ENCODE measurements around the gene TMED10. TPM values are rescaled to one million over a fixed set of nuclear protein-coding genes. Genes with fewer than 3 reads are reported as not detected.
A peak's percentile ranks its signal among the peaks of the same experiment; 100 is the strongest.

TMED10 gene
- total RNA-seq, 6 experiments from 2014 or later: 205 to 296 (median 279) TPM

DNA sequence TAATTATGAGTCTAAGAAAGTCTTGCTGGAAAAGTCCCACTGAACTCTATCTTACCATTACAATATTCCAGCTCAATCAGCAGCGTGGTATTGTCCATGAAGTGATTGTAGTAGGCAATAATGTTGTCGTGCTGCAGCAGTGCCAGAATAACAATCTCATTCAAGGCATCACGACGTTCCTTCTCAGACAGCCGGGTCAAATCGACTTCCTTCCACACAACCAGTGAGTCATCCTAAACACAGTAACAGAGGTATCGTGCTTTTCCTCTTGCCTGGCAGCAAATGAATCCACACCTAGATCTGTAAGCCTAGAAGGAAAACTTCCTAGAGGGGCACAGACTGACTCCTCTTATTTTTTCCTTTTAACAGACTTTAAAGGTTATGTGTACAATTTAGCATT lies 52.4 kb downstream of the TMED10 start:
- DNase-seq: no peak
- 62% methylated on average over 7 of the region's 7 CpGs for WGBS (ENCODE audit: insufficient coverage, low coverage, low lambda C conversion rate, missing lambda C conversion rate)
- intact Hi-C loops (cut with DNase I): no loop called here
- H3K27ac ChIP-seq: no peak overlapping the region
- H3K9me3 ChIP-seq: no peaks in the 10 kb centered on the region
- H3K4me3 ChIP-seq: no peak overlapping the region
- H3K36me3 ChIP-seq: peaks cover 0 to 17% (median 11%) of the 10 kb centered on the region in 4 donors
- peak; percentile 9 to 53 (median 30) for ATAC-seq
- TF ChIP-seq, protein P1, sequence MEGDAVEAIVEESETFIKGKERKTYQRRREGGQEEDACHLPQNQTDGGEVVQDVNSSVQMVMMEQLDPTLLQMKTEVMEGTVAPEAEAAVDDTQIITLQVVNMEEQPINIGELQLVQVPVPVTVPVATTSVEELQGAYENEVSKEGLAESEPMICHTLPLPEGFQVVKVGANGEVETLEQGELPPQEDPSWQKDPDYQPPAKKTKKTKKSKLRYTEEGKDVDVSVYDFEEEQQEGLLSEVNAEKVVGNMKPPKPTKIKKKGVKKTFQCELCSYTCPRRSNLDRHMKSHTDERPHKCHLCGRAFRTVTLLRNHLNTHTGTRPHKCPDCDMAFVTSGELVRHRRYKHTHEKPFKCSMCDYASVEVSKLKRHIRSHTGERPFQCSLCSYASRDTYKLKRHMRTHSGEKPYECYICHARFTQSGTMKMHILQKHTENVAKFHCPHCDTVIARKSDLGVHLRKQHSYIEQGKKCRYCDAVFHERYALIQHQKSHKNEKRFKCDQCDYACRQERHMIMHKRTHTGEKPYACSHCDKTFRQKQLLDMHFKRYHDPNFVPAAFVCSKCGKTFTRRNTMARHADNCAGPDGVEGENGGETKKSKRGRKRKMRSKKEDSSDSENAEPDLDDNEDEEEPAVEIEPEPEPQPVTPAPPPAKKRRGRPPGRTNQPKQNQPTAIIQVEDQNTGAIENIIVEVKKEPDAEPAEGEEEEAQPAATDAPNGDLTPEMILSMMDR (IDR thresholded peaks at IDR 0.05): no peak
- no peak for TF ChIP-seq POLR2A (IDR thresholded peaks at IDR 0.05)
- H3K4me1 ChIP-seq: peaks cover 0 to 13% (median 4%) of the 10 kb centered on the region in 4 donors
- H3K27me3 ChIP-seq: no peaks in the 10 kb centered on the region

DNA sequence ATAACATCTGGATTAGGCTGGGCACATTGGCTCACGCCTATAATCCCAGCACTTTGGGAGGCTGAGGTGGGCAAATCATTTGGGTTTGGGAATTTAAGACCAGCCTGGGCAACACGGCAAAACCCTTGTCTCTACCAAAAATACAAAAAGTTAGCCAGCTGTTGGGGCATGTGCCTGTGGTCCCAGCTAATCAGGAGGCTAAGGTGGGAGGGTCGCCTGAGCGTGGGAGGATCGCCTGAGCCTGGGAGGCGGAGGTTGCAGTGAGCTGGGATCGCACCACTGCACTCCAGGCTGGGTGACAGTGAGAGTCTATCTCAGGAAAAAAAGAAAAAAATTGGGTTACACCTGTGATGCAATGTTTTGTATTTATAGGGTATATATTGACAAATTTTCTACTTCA lies 54.9 kb downstream of the TMED10 start:
- no peak for DNase-seq
- intact Hi-C loops (cut with DNase I): no loop called here
- no peak overlapping the region for H3K4me3 ChIP-seq
- WGBS (ENCODE audit: insufficient coverage, low coverage, low lambda C conversion rate, missing lambda C conversion rate): 90% methylated on average over 7 of the region's 7 CpGs
- TF ChIP-seq, protein P1 (IDR thresholded peaks at IDR 0.05): no peak
- no peak for TF ChIP-seq POLR2A (IDR thresholded peaks at IDR 0.05)
- no peak for ATAC-seq
- H3K36me3 ChIP-seq: peaks cover under 1 to 41% (median 16%) of the 10 kb centered on the region in 4 donors
- peaks cover 0 to 8% (median 3%) of the 10 kb centered on the region in 4 donors for H3K4me1 ChIP-seq
- no peaks in the 10 kb centered on the region for H3K9me3 ChIP-seq
- no peak overlapping the region for H3K27ac ChIP-seq
- H3K27me3 ChIP-seq: no peaks in the 10 kb centered on the region

DNA sequence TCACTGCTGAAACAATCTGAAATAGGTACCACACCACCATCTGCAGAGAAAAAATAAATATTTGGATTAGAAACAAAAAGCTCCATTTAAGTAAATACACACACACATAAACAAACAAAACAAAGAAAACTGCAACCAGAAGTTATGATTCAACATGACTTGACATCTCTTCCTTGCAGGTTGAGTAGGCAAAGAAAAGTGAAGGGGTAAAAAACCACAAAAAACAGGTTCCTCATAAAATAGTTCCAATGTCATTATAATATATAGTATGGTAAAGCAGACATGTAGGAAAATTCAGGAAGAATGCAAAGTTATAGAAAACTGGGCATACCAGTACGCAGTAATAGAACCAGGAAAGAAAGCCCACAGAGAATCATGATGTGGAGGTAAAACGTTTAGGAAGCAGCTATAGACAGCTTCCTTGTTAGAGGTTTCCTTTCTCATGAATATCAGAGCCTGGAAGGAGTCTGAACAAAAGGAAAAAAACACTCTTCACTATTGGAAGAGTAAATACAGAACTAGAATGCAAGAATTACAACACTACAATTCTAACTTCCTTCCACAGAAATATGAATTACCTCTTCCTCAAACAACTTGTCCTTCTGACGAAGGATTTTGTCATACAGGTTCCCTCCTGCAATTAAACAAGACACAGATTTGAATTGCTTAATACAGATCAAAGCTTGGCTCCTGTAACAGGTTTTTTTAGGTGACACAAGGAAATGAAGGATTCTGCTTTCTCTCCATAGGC lies 55.7 kb downstream of the TMED10 start:
- WGBS (ENCODE audit: insufficient coverage, low coverage, low lambda C conversion rate, missing lambda C conversion rate): 39% methylated on average over 3 of the region's 3 CpGs
- ATAC-seq: peak in 2 of 4 donors; percentile 26 to 39

DNA sequence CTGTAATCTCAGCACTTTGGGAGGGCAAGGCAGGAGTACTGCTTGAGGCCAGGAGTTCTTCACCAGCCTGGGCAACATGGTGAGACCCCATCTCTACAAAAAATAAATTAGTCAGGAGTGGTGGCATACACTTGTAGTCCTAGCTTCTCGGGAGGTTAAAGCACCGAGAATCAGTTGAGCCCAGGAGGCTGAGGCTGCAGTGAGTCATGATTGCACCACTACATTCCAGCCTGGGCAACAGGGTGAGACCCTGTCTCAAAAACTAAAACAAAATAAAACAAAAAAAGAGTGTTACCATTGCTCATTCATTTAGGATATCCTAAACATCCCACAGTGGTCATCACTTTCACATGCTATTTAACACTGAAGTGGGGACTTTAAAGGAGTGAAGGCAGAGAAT lies 57.4 kb downstream of the TMED10 start:
- no peaks in the 10 kb centered on the region for H3K9me3 ChIP-seq
- H3K27me3 ChIP-seq: no peaks in the 10 kb centered on the region
- TF ChIP-seq, protein P1 (IDR thresholded peaks at IDR 0.05): no peak
- no peak for TF ChIP-seq POLR2A (IDR thresholded peaks at IDR 0.05)
- no peak overlapping the region for H3K27ac ChIP-seq
- H3K4me1 ChIP-seq: no peaks in the 10 kb centered on the region
- DNase-seq (no peak), ATAC-seq (no peak)
- H3K36me3 ChIP-seq: peaks cover 6 to 66% (median 27%) of the 10 kb centered on the region in 4 donors
- H3K4me3 ChIP-seq: no peak overlapping the region
- intact Hi-C loops (cut with DNase I): no loop called here
- WGBS (ENCODE audit: insufficient coverage, low coverage, low lambda C conversion rate, missing lambda C conversion rate): 100% methylated on average over 2 of the region's 2 CpGs

More for the DNA sequence above, 55.7 kb downstream of the TMED10 start:
- TF ChIP-seq, protein P1 (IDR thresholded peaks at IDR 0.05): no peak
- no peak for TF ChIP-seq POLR2A (IDR thresholded peaks at IDR 0.05)
- DNase-seq: no peak
- Histone ChIP-seq H3K36me3 (peaks cover 6 to 49% (median 21%) of the 10 kb centered on the region in 4 donors), H3K27me3 (no peaks in the 10 kb centered on the region), H3K27ac (no peak overlapping the region), H3K4me3 (no peak overlapping the region), H3K4me1 (peaks cover 0 to 2% (median under 1%) of the 10 kb centered on the region in 4 donors), H3K9me3 (no peaks in the 10 kb centered on the region)
- intact Hi-C loops (cut with DNase I): no loop called here

Data from right lobe of liver (tissue), 6 donors.